ENCODE results near the gene GNAZ. TPM values are rescaled to one million over a fixed set of nuclear protein-coding genes. Genes with fewer than 3 reads are reported as not detected.

Gene GNAZ
- total and polyA plus RNA-seq, 4 donors, result 0.21 to 2.2 (median 0.38) TPM

GRCh38 chr22:23053051-23053707, 17.1 kb upstream of the GNAZ start:
- no peaks in the 10 kb centered on the region for H3K36me3 ChIP-seq (ENCODE audit: control insufficient read depth in 4 of 4, insufficient read depth in 3 of 4, low read depth in 1 of 4, low read length in 3 of 4)
- H3K4me1 ChIP-seq (ENCODE audit: control insufficient read depth in 4 of 4, insufficient read depth in 4 of 4, low read length in 3 of 4), result no peaks in the 10 kb centered on the region
- H3K9ac ChIP-seq (ENCODE audit: low read depth in 1 of 2, low read length in 2 of 2), result no peak overlapping the region
- 53% methylated on average over 5 of the region's 5 CpGs for WGBS
- DNase-seq (ENCODE audit: low spot score), result no peak
- H3K27ac ChIP-seq (ENCODE audit: low read depth in 1 of 2, low read length in 2 of 2), result no peak overlapping the region
- H3K27me3 ChIP-seq (ENCODE audit: control insufficient read depth in 4 of 4, insufficient read depth in 4 of 4, low read length in 3 of 4), result no peaks in the 10 kb centered on the region
- TF ChIP-seq YY1 (IDR thresholded peaks at IDR 0.05) (no peak), FOXA2 (IDR thresholded peaks at IDR 0.05) (no peak), ATF3 (IDR thresholded peaks at IDR 0.05) (no peak)
- no peak overlapping the region for H3K4me3 ChIP-seq (ENCODE audit: low read depth in 1 of 3, low read length in 3 of 3)
- H3K9me3 ChIP-seq (ENCODE audit: control insufficient read depth in 4 of 4, low read length in 3 of 4), result peaks cover 0 to 8% (median 2%) of the 10 kb centered on the region in 4 donors

- H3K4me3 ChIP-seq (ENCODE audit: low read depth in 1 of 3, low read length in 3 of 3), result no peak overlapping the region
- no peaks in the 10 kb centered on the region for H3K4me1 ChIP-seq (ENCODE audit: control insufficient read depth in 4 of 4, insufficient read depth in 4 of 4, low read length in 3 of 4)
- 89% methylated on average over 8 of the region's 8 CpGs for WGBS
- H3K9me3 ChIP-seq (ENCODE audit: control insufficient read depth in 4 of 4, low read length in 3 of 4), result peaks cover 0 to 8% (median 2%) of the 10 kb centered on the region in 4 donors
- H3K36me3 ChIP-seq (ENCODE audit: control insufficient read depth in 4 of 4, insufficient read depth in 3 of 4, low read depth in 1 of 4, low read length in 3 of 4), result no peaks in the 10 kb centered on the region
- H3K27me3 ChIP-seq (ENCODE audit: control insufficient read depth in 4 of 4, insufficient read depth in 4 of 4, low read length in 3 of 4), result no peaks in the 10 kb centered on the region
- no peak overlapping the region for H3K27ac ChIP-seq (ENCODE audit: low read depth in 1 of 2, low read length in 2 of 2)
- no peak for DNase-seq (ENCODE audit: low spot score)
- H3K9ac ChIP-seq (ENCODE audit: low read depth in 1 of 2, low read length in 2 of 2), result no peak overlapping the region
- no peak for TF ChIP-seq MAX (IDR thresholded peaks at IDR 0.05)
- TF ChIP-seq REST (IDR thresholded peaks at IDR 0.05), result no peak
- TF ChIP-seq GABPA (IDR thresholded peaks at IDR 0.05 in 1 of 2, conservative IDR thresholded peaks at IDR 0.05 in 1 of 2), result no peak
- TF ChIP-seq YY1 (IDR thresholded peaks at IDR 0.05), result no peak
- TF ChIP-seq CTCF (IDR thresholded peaks at IDR 0.05; ENCODE audit: low read depth, low read length, missing input control), result no peak
- no peak for TF ChIP-seq ATF3 (IDR thresholded peaks at IDR 0.05)
- no peak for TF ChIP-seq HNF4A (conservative IDR thresholded peaks at IDR 0.05)
- no peak for TF ChIP-seq RAD21 (IDR thresholded peaks at IDR 0.05)
- TF ChIP-seq NR2F2 (IDR thresholded peaks at IDR 0.05), result no peak
- TF ChIP-seq FOXA2 (IDR thresholded peaks at IDR 0.05), result no peak
- no peak for TF ChIP-seq RXRA (IDR thresholded peaks at IDR 0.05)
- no peak for TF ChIP-seq HNF4G (IDR thresholded peaks at IDR 0.05)
- no peak for TF ChIP-seq JUND (IDR thresholded peaks at IDR 0.05)
- TF ChIP-seq TAF1 (conservative IDR thresholded peaks at IDR 0.05), result no peak
- no peak for TF ChIP-seq FOXA1 (IDR thresholded peaks at IDR 0.05)
- TF ChIP-seq EGR1 (IDR thresholded peaks at IDR 0.05; ENCODE audit: low read depth in 2 of 2), result no peak
- TF ChIP-seq ZBTB33 (IDR thresholded peaks at IDR 0.05), result no peak
- no peak for TF ChIP-seq SP1 (IDR thresholded peaks at IDR 0.05)
Measured at GRCh38 chr22:23053912-23054530, 16.3 kb upstream of the GNAZ start.
